GM12872 (cell line): ENCODE measurements around the gene TSC22D1.

Source experiments
- TF ChIP-seq, protein P1 (sequence below): IDR thresholded peaks from 3 replicates; pipeline ENCODE4 v1.5.1; 2011; ENCODE audit warnings: low read depth, mild to moderate bottlenecking, low read length, moderate library complexity; ENCODE audit not compliant: insufficient read depth

The TSC22D1 gene

DNA sequence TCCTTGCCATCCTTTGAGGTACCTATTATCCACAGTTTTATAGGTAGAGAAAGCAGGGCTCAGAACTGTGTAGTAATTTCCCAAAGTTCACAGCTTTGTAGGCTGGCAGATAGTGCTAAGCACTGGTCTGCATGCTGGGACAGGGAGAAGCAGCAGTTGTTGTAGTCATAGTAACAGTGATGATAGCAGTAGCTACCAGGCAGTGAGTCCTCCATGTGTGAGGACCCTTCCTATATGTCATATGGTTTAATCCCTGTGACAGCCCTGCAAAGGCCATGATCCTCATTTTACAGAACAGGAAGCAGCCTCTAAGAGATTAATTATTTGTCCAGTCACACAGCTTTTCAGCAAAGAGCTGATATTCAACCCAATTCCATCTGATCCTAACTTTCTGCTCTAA, 181.5 kb downstream of the TSC22D1 start:
- TF ChIP-seq, protein P1, sequence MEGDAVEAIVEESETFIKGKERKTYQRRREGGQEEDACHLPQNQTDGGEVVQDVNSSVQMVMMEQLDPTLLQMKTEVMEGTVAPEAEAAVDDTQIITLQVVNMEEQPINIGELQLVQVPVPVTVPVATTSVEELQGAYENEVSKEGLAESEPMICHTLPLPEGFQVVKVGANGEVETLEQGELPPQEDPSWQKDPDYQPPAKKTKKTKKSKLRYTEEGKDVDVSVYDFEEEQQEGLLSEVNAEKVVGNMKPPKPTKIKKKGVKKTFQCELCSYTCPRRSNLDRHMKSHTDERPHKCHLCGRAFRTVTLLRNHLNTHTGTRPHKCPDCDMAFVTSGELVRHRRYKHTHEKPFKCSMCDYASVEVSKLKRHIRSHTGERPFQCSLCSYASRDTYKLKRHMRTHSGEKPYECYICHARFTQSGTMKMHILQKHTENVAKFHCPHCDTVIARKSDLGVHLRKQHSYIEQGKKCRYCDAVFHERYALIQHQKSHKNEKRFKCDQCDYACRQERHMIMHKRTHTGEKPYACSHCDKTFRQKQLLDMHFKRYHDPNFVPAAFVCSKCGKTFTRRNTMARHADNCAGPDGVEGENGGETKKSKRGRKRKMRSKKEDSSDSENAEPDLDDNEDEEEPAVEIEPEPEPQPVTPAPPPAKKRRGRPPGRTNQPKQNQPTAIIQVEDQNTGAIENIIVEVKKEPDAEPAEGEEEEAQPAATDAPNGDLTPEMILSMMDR = no peak

DNA sequence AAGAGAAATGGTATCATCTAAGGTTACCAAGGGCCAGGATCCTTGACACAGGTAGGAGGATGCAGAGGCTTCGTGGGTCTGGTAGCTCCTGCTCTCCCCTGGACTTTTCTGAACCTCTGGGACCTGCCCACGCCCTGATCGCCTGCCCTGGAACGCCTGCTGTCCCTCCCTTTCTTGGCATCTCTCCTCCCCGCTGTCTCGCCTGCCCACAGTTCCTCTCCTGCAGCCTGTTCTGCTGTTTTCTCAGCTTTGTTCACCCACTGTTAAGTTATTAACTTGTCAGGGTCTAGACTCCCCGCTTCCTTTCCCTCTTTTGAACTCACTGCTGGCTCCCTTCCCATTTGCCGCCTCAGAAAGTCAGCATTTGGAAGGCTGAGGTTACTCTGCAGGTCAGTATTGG, 182.7 kb downstream of the TSC22D1 start:
- TF ChIP-seq, protein P1 = no peak

DNA sequence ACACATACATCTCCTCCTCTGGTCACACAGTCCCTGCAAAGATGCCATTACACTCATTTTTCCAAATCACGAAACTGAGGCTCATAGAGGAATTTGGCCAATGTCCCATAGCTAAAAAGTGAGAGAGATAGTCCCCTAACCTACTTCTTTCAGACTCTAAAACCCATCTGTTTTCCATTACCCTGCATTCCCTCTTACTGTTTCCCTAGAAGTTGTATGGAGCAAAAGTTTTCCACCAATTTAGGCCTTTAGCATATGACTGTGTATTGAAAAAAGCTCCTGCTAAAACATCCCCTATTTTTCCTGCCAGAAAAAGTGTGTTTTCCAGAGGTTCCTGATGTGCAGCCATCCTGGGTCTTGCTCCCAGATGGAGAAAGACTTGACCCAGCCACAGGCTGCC, 186.3 kb downstream of the TSC22D1 start:
- TF ChIP-seq, protein P1 = no peak

DNA sequence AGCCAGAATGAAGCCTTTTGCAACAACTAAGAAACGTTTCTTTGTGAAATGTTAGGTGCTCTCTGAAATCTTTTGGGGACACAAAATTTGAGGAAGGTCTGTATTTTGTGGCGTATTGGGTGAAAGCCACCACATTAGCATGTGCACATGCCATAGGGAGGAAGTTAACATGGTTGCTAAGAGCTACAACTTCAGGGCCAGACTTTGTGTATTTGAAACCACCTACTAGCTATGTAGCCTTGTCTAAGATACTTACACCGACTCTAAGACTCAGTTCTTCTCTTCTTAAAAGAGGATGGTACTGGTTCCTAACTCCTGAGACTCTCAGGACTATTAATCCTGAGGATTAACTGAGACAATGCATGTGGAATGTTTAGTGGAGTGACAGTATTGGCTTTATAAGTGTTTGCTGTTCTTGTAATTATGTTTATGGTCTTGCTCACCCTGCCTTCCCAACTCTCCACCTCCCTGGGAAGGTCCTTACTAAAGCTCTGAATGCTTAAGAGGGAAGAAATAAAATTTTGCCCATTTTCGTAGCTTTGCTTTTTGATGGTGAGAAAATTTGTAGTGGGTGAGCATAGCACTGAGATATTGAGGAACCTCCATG, 187.0 kb downstream of the TSC22D1 start:
- TF ChIP-seq, protein P1 = no peak

DNA sequence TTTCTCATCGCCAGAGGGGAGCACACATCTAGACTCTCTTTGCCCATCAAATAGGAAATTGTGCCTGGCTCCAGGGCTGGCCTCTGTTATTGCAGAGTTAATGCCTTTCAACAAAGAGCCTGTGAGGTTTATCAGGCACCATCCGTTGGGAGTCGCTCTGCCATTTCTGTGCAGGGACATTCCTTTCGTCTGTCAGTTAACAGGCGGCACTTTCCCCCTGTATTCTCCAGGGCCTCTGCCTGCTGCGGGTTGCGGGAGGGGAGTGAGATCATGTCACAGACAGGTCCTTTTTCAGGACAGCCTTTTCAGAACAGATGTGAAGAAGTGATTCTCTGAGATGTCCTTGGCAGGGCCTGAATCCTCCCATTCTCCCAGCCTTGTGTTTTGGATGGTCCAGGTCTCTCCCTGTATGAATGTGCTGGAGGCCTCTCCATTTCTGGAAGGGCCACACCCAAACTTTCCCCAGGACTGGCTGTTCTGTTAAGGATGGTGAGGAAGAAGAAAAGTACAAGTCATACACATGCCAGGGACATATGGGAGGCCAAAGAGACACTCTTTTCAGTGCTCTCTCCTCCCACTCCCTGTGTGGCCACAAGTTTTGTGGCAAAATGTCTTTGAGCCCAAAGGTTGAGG, 187.6 kb downstream of the TSC22D1 start:
- TF ChIP-seq, protein P1 = no peak

DNA sequence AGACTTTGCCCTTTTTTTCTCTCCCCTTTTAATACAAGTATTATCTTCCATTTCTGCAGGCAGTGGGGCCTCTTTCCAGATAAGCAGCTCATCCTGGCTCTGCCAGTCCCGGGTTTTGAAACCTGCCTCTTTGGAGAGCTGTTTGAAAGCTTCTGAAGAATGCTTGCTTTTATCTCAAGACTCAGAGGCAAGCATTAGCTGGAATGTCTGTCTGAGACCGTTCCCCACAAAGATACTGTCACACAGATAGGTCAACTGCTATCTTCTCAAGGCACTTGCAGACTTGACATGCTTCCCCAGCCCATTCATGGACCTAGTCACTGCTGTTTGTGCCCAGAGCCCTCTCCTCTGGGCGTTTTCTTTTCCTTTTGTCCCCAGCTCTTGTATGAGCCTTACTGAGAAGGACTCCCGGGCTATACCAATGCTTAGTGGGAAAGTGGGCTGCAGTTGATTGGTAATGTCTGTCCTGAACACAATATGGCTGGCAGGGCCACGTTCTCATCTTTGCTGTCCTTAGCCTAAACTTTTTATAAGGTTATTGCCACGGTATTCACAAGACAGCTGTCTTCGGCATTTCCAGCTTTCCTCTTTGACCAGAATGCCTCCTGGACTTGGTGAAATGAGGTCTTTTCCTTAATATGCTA, 189.1 kb downstream of the TSC22D1 start:
- TF ChIP-seq, protein P1 = no peak

DNA sequence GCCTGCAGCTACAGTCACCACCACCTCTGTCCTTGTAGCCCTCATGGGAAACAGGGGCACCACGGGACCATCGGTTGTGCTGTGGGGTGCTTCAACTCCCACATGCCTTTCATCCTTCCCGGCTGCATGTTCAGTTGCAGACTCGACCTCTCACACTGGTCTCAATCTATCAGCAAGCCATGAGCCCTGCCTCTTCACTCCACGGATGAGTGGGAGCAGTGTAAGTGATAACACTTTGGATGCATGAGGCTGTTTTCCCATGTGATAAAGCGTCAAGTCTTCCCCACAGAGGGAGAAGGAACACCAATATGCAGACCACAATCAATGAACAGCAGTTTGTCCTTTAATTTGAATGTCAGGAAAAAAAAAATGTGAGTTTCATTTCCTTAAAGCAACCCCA, 190.3 kb downstream of the TSC22D1 start:
- TF ChIP-seq, protein P1 = no peak
